OCI-M1 (cell line): ENCODE results near the gene ACIN1.
A peak's percentile ranks its signal among the peaks of the same experiment; 100 is the strongest.

Source experiments
- DNase-seq: peaks from one replicate; lab custom pipeline; 2025; lab: John Stamatoyannopoulos, UW

Gene ACIN1

GRCh38 chr14:23094666-23095195, at the start of gene ACIN1:
Gene ACIN1, minus strand, starts transcription at chr14:23095136. Its CDS starts 24 bp downstream, at chr14:23095112.
- no peak for DNase-seq

- no peak for DNase-seq
Measured at GRCh38 chr14:23143911-23144310, 49.0 kb upstream of the ACIN1 start.

GRCh38 chr14:23142826-23143225, 47.9 kb upstream of the ACIN1 start:
- no peak for DNase-seq

- no peak for DNase-seq
Measured at GRCh38 chr14:23141706-23142444, 46.9 kb upstream of the ACIN1 start.

GRCh38 chr14:23140371-23140770, 45.4 kb upstream of the ACIN1 start:
- DNase-seq: no peak

GRCh38 chr14:23139874-23140273, 44.9 kb upstream of the ACIN1 start:
- no peak for DNase-seq

GRCh38 chr14:23137813-23138535, 43.0 kb upstream of the ACIN1 start:
- no peak for DNase-seq

- no peak for DNase-seq
Measured at GRCh38 chr14:23137192-23137812, 42.4 kb upstream of the ACIN1 start.

GRCh38 chr14:23136566-23137133, 41.7 kb upstream of the ACIN1 start:
- no peak for DNase-seq

GRCh38 chr14:23132970-23133369, 38.0 kb upstream of the ACIN1 start:
- no peak for DNase-seq

- no peak for DNase-seq
Measured at GRCh38 chr14:23131482-23131881, 36.5 kb upstream of the ACIN1 start.

- DNase-seq: no peak
Measured at GRCh38 chr14:23130871-23131270, 35.9 kb upstream of the ACIN1 start.

GRCh38 chr14:23129759-23130316, 34.9 kb upstream of the ACIN1 start:
- DNase-seq: no peak

GRCh38 chr14:23128969-23129758, 34.2 kb upstream of the ACIN1 start:
- DNase-seq: peak; percentile 17

GRCh38 chr14:23127861-23128260, 32.9 kb upstream of the ACIN1 start:
- DNase-seq: no peak

- DNase-seq: no peak
Measured at GRCh38 chr14:23126548-23127278, 31.8 kb upstream of the ACIN1 start.

- DNase-seq: no peak
Measured at GRCh38 chr14:23125933-23126524, 31.1 kb upstream of the ACIN1 start.

GRCh38 chr14:23125011-23125410, 30.1 kb upstream of the ACIN1 start:
- no peak for DNase-seq

GRCh38 chr14:23124337-23124954, 29.5 kb upstream of the ACIN1 start:
- no peak for DNase-seq

GRCh38 chr14:23123419-23123818, 28.5 kb upstream of the ACIN1 start:
- no peak for DNase-seq
